ENCODE measurements around the gene MSRB3.

- TF ChIP-seq CTCF (IDR thresholded peaks at IDR 0.05) (peak in 2 of 4 experiments; percentile 23 to 40), POLR2AphosphoS5 (IDR thresholded peaks at IDR 0.05) (no peak), EP300 (IDR thresholded peaks at IDR 0.05) (no peak)
Observed at GRCh38 chr12:65313719-65314317, 35.3 kb downstream of the MSRB3 start.

Measured in gastroesophageal sphincter (tissue), 3 donors.